Tibial nerve (tissue), 4 donors: ENCODE measurements around the gene NTPCR. TPM values are rescaled to one million over a fixed set of nuclear protein-coding genes. Genes with fewer than 3 reads are reported as not detected.

Source experiments
- DNase-seq, 2 donors: peaks; one replicate each; pipeline ENCODE4 v3.0.0-alpha.2; 2019; ENCODE audit warnings: low spot score in 2 of 2
- H3K27ac ChIP-seq, 4 donors: fragments of 200-600 bp; sonication (generic) in 3 of 4; one replicate each; pipeline ENCODE4 v1.5.1; 2017 to 2019; ENCODE audit warnings: mild to moderate bottlenecking in 1 of 4
- H3K27me3 ChIP-seq, 2 donors: fragments of 200-600 bp; sonication (generic) in 1 of 2; one replicate each; pipeline versions ENCODE4 v1.5.1 to v1.6.0; 2017 to 2019
- H3K36me3 ChIP-seq, 3 donors: fragments of 200-600 bp; sonication (generic); one replicate each; pipeline ENCODE4 v1.5.1; 2018 to 2019
- H3K4me1 ChIP-seq, 4 donors: fragments of 200-600 bp; sonication (generic) in 3 of 4; one replicate each; pipeline ENCODE4 v1.5.1; 2017 to 2019
- H3K4me3 ChIP-seq, 4 donors: fragments of 200-600 bp; sonication (generic) in 3 of 4; one replicate each; pipeline ENCODE4 v1.5.1; 2017 to 2019; ENCODE audit warnings: mild to moderate bottlenecking in 1 of 4, moderate library complexity in 1 of 4
- H3K9me3 ChIP-seq, 4 donors: fragments of 200-600 bp; sonication (generic) in 3 of 4; one replicate each; pipeline ENCODE4 v1.5.1; 2017 to 2019
- EP300 ChIP-seq, 2 donors: sonication (generic); formaldehyde crosslinking; IDR thresholded peaks; one replicate each; pipeline ENCODE4 v1.6.1; 2017; ENCODE audit warnings: antibody characterized with exemption in 2 of 2, mild to moderate bottlenecking in 1 of 2
- POLR2A ChIP-seq, 2 donors: fragments of 450-650 bp; IDR thresholded peaks; one replicate each; pipeline ENCODE4 v1.6.1; 2017; ENCODE audit warnings: antibody characterized with exemption in 2 of 2, mild to moderate bottlenecking in 2 of 2, moderate library complexity in 2 of 2
- WGBS, 2 donors: methylation state at CpG; one replicate each; pipeline ENCODE4 v1.1.5; 2018; 5-methylcytosine and 5-hydroxymethylcytosine counted together
- total RNA-seq, 4 donors: library from RNA; depleted of rRNA; stranded (reverse); fragments of >200 nt; gene quantifications; one replicate each; pipeline ENCODE4 v1.1.0, GENCODE V29; 2016
- TF ChIP-seq, protein P1 (sequence below), 5 experiments: fragments of 200-600 bp in 3 of 5; fragments of 450-650 bp in 2 of 5; sonication (generic) in 3 of 5; IDR thresholded peaks; one replicate each; pipeline ENCODE4 v1.5.1; 2016 to 2019; ENCODE audit warnings: antibody characterized with exemption in 5 of 5, mild to moderate bottlenecking in 3 of 5, moderate library complexity in 2 of 5

The NTPCR gene
- total RNA-seq, 4 donors from 2014 or later: 16.5 to 20.0 (median 18.6) TPM

DNA sequence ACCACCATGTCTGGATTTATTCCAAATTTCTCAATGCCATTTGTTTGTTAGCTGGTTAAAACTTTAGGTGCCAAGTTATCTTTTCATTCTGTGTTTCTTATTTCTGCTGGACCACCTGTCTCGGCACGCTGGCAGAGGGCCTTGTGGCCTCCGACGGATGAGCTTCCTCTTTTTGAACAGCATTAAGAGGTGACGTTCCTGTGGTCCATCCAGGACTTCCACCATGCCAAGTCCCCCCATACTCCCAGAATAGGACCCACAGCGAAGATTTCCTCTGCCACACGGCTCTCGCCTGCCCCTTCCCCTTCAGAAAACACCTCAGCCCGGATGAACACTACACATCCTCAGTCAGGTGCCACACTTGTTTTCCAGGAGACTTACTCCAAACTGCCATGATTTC is 73.8 kb downstream of the NTPCR start:
- Histone ChIP-seq H3K4me1 (peaks cover 0 to 25% (median 3%) of the 10 kb centered on the region in 4 donors), H3K9me3 (no peaks in the 10 kb centered on the region), H3K36me3 (peaks cover 0 to 4% (median 0%) of the 10 kb centered on the region in 3 donors), H3K4me3 (no peak overlapping the region), H3K27me3 (no peaks in the 10 kb centered on the region), H3K27ac (no peak overlapping the region)
- TF ChIP-seq, protein P1, sequence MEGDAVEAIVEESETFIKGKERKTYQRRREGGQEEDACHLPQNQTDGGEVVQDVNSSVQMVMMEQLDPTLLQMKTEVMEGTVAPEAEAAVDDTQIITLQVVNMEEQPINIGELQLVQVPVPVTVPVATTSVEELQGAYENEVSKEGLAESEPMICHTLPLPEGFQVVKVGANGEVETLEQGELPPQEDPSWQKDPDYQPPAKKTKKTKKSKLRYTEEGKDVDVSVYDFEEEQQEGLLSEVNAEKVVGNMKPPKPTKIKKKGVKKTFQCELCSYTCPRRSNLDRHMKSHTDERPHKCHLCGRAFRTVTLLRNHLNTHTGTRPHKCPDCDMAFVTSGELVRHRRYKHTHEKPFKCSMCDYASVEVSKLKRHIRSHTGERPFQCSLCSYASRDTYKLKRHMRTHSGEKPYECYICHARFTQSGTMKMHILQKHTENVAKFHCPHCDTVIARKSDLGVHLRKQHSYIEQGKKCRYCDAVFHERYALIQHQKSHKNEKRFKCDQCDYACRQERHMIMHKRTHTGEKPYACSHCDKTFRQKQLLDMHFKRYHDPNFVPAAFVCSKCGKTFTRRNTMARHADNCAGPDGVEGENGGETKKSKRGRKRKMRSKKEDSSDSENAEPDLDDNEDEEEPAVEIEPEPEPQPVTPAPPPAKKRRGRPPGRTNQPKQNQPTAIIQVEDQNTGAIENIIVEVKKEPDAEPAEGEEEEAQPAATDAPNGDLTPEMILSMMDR (IDR thresholded peaks at IDR 0.05): no peak
- TF ChIP-seq EP300 (IDR thresholded peaks at IDR 0.05) (no peak), POLR2A (IDR thresholded peaks at IDR 0.05) (no peak)
- WGBS, 2 donors: 89 to 93% methylated on average over 9 of the region's 9 CpGs
- no peak for DNase-seq

- Histone ChIP-seq H3K4me1 (peaks cover 0 to 17% (median 3%) of the 10 kb centered on the region in 4 donors), H3K27me3 (no peaks in the 10 kb centered on the region), H3K36me3 (peaks cover 0 to 4% (median 0%) of the 10 kb centered on the region in 3 donors), H3K27ac (no peak overlapping the region), H3K4me3 (no peak overlapping the region), H3K9me3 (no peaks in the 10 kb centered on the region)
- TF ChIP-seq EP300 (IDR thresholded peaks at IDR 0.05): no peak
- TF ChIP-seq, protein P1 (IDR thresholded peaks at IDR 0.05): peak in 2 of 5 experiments; percentile 12 to 21
- 68 to 74% methylated on average over 11 to 12 of the region's 12 CpGs for WGBS, 2 donors
- DNase-seq: no peak
Measured at GRCh38 chr1:233025157-233025556, 74.7 kb downstream of the NTPCR start.

GRCh38 chr1:233025567-233025966 is 75.2 kb downstream of the NTPCR start:
- 82 to 88% methylated on average over 2 of the region's 2 CpGs for WGBS, 2 donors

GRCh38 chr1:233027046-233027445 is 76.6 kb downstream of the NTPCR start:
- no peak for TF ChIP-seq POLR2A (IDR thresholded peaks at IDR 0.05)
- TF ChIP-seq EP300 (IDR thresholded peaks at IDR 0.05): no peak
- TF ChIP-seq, protein P1 (IDR thresholded peaks at IDR 0.05): no peak
- DNase-seq: no peak
- 73 to 81% methylated on average over 5 of the region's 5 CpGs for WGBS, 2 donors
- Histone ChIP-seq H3K9me3 (no peaks in the 10 kb centered on the region), H3K36me3 (peaks cover 0 to 4% (median 0%) of the 10 kb centered on the region in 3 donors), H3K27ac (no peak overlapping the region), H3K27me3 (no peaks in the 10 kb centered on the region), H3K4me3 (no peak overlapping the region), H3K4me1 (no peaks in the 10 kb centered on the region)

More at GRCh38 chr1:233025567-233025966, 75.2 kb downstream of the NTPCR start:
- Histone ChIP-seq H3K27ac (no peak overlapping the region), H3K4me3 (no peak overlapping the region), H3K9me3 (no peaks in the 10 kb centered on the region), H3K36me3 (peaks cover 0 to 4% (median 0%) of the 10 kb centered on the region in 3 donors), H3K27me3 (no peaks in the 10 kb centered on the region), H3K4me1 (peaks cover 0 to 13% (median 3%) of the 10 kb centered on the region in 4 donors)
- DNase-seq: no peak
- TF ChIP-seq EP300 (IDR thresholded peaks at IDR 0.05) (no peak), POLR2A (IDR thresholded peaks at IDR 0.05) (no peak)
- TF ChIP-seq, protein P1 (IDR thresholded peaks at IDR 0.05): no peak

DNA sequence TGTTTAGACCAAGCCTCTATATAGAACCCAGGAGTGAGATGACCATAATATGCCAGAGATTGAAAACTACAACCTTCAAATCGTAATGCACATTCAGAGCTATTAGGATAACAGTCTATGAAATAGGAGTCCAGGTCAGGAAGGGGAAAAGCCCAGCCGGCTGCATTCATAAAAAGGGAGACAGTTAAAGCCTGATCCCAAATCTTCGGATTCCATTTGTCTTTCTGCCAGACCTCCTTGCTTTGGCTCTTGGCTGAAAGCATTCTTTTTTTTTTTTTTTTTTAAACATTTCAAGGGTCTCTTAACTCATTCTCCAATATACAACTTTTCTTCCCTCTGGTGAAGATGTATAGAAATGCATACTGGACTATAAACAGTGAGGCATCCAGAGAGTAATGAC is 81.1 kb downstream of the NTPCR start:
- no peaks in the 10 kb centered on the region for H3K27me3 ChIP-seq
- H3K27ac ChIP-seq: no peak overlapping the region
- 35 to 60% methylated on average over 3 of the region's 3 CpGs for WGBS, 2 donors
- no peaks in the 10 kb centered on the region for H3K36me3 ChIP-seq
- no peak for DNase-seq
- no peaks in the 10 kb centered on the region for H3K9me3 ChIP-seq
- no peak overlapping the region for H3K4me3 ChIP-seq
- peaks cover 0 to 8% (median 0%) of the 10 kb centered on the region in 4 donors for H3K4me1 ChIP-seq
- no peak for TF ChIP-seq POLR2A (IDR thresholded peaks at IDR 0.05)
- TF ChIP-seq, protein P1 (IDR thresholded peaks at IDR 0.05): no peak
- no peak for TF ChIP-seq EP300 (IDR thresholded peaks at IDR 0.05)
